ENCODE data around the gene FOSL1.

FOSL1 gene

GRCh38 chr11:65885808-65886536 lies 14.2 kb downstream of the FOSL1 start:
- Histone ChIP-seq H3K27ac (ENCODE audit: low read length) (no peak overlapping the region), H3K27me3 (ENCODE audit: control insufficient read depth in 1 of 2, insufficient read depth in 2 of 2, low read length in 2 of 2) (no peaks in the 10 kb centered on the region), H3K4me1 (ENCODE audit: control insufficient read depth, insufficient read depth, low read length) (peaks cover 51% of the 10 kb centered on the region), H3K4me3 (ENCODE audit: low read length in 2 of 2) (no peak overlapping the region), H3K36me3 (ENCODE audit: control insufficient read depth in 2 of 2, insufficient read depth in 2 of 2, low read length in 2 of 2) (peaks cover 21 to 22% of the 10 kb centered on the region in 2 donors), H3K9ac (ENCODE audit: low read length in 2 of 2) (no peak overlapping the region), H3K9me3 (ENCODE audit: control insufficient read depth in 2 of 2, low read length in 2 of 2) (no peaks in the 10 kb centered on the region)

DNA sequence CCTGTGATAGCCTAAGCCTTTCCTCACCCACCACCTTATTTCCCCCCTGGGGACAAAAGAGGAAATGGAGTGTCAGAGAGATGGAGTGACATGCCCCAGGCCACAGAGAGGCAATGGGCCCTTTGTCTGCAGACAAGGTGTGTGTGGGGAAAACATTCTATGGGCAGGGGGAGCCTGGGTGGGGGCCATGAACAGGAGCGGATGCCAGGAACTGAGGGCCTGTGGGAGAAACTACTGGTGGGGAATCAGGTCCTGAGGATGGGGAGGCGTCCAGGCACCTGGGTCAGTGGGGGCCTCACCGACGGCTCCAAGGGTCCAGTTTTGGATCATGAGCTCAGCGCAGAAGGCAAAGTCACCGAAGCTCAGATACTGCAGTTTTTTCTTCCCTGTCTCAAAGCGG lies 15.0 kb downstream of the FOSL1 start:
- Histone ChIP-seq H3K4me3 (ENCODE audit: low read length in 2 of 2) (no peak overlapping the region), H3K36me3 (ENCODE audit: control insufficient read depth in 2 of 2, insufficient read depth in 2 of 2, low read length in 2 of 2) (peaks cover 21 to 22% of the 10 kb centered on the region in 2 donors), H3K9ac (ENCODE audit: low read length in 2 of 2) (no peak overlapping the region), H3K9me3 (ENCODE audit: control insufficient read depth in 2 of 2, low read length in 2 of 2) (no peaks in the 10 kb centered on the region), H3K27ac (ENCODE audit: low read length) (peak overlapping the region; percentile 18), H3K27me3 (ENCODE audit: control insufficient read depth in 1 of 2, insufficient read depth in 2 of 2, low read length in 2 of 2) (no peaks in the 10 kb centered on the region), H3K4me1 (ENCODE audit: control insufficient read depth, insufficient read depth, low read length) (peaks cover 47% of the 10 kb centered on the region)

- Histone ChIP-seq H3K4me3 (ENCODE audit: low read length in 2 of 2) (peak overlapping the region in 1 of 2 donors; percentile 35), H3K4me1 (ENCODE audit: control insufficient read depth, insufficient read depth, low read length) (peaks cover 42% of the 10 kb centered on the region), H3K27ac (ENCODE audit: low read length) (peak overlapping the region; percentile 18), H3K9me3 (ENCODE audit: control insufficient read depth in 2 of 2, low read length in 2 of 2) (no peaks in the 10 kb centered on the region), H3K36me3 (ENCODE audit: control insufficient read depth in 2 of 2, insufficient read depth in 2 of 2, low read length in 2 of 2) (peaks cover 21 to 22% of the 10 kb centered on the region in 2 donors), H3K27me3 (ENCODE audit: control insufficient read depth in 1 of 2, insufficient read depth in 2 of 2, low read length in 2 of 2) (no peaks in the 10 kb centered on the region), H3K9ac (ENCODE audit: low read length in 2 of 2) (no peak overlapping the region)
Observed at GRCh38 chr11:65884716-65885092, 15.5 kb downstream of the FOSL1 start.

DNA sequence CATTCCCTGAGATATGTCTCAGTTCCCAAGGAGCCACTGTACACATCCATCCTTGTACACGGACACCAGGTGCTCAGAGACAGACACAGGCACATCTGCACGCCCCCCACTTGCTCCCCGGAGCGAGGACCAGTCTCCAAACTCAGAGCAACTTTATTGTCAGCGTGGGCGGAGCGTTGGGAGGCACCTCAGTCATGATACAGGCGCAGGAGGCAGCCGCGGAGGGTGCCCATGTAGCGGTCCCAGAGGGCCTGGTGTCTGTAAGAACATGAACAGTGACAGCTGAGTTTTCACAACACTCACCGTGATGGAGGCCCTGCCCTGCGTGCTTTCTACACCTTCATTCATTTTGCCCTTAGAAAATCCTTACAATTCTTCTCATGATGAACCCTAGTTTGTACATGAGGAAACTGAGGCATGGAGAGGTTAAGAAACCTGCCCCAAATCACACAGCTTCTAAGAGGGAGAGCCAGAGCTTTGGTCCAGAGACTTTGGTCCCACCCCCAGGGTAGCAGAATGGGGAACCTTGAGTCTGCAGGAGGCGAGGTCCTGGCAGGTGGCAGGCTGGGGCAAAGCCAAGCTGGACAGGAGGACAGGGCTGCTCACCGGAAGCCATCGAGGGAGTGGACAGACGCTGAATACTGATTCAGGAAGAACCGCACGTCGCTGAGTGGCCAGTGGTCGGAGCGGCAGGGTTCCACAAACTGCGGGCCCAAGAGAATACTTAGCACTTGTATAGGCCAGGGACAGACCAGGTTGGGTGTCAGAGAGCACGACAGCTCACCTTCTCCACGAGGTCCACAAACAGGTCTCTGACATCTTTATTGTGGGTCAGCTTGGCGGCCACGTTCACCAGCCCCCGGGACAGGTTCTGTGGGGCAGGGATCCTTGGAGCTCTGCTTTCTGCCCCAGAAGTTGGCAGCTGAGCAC lies 16.1 kb downstream of the FOSL1 start:
- Histone ChIP-seq H3K27me3 (ENCODE audit: control insufficient read depth in 1 of 2, insufficient read depth in 2 of 2, low read length in 2 of 2) (no peaks in the 10 kb centered on the region), H3K9ac (ENCODE audit: low read length in 2 of 2) (no peak overlapping the region), H3K36me3 (ENCODE audit: control insufficient read depth in 2 of 2, insufficient read depth in 2 of 2, low read length in 2 of 2) (peaks cover 21 to 22% of the 10 kb centered on the region in 2 donors), H3K4me3 (ENCODE audit: low read length in 2 of 2) (peak overlapping the region in 1 of 2 donors; percentile 35), H3K4me1 (ENCODE audit: control insufficient read depth, insufficient read depth, low read length) (peaks cover 35% of the 10 kb centered on the region), H3K27ac (ENCODE audit: low read length) (peak overlapping the region; percentile 11), H3K9me3 (ENCODE audit: control insufficient read depth in 2 of 2, low read length in 2 of 2) (no peaks in the 10 kb centered on the region)

- H3K36me3 ChIP-seq (ENCODE audit: control insufficient read depth in 2 of 2, insufficient read depth in 2 of 2, low read length in 2 of 2): peaks cover 21 to 22% of the 10 kb centered on the region in 2 donors
- no peak overlapping the region for H3K4me3 ChIP-seq (ENCODE audit: low read length in 2 of 2)
- H3K9ac ChIP-seq (ENCODE audit: low read length in 2 of 2): no peak overlapping the region
- no peaks in the 10 kb centered on the region for H3K9me3 ChIP-seq (ENCODE audit: control insufficient read depth in 2 of 2, low read length in 2 of 2)
- H3K27me3 ChIP-seq (ENCODE audit: control insufficient read depth in 1 of 2, insufficient read depth in 2 of 2, low read length in 2 of 2): no peaks in the 10 kb centered on the region
- H3K27ac ChIP-seq (ENCODE audit: low read length): no peak overlapping the region
- H3K4me1 ChIP-seq (ENCODE audit: control insufficient read depth, insufficient read depth, low read length): peaks cover 27% of the 10 kb centered on the region
Observed at GRCh38 chr11:65883058-65883761, 17.0 kb downstream of the FOSL1 start.

DNA sequence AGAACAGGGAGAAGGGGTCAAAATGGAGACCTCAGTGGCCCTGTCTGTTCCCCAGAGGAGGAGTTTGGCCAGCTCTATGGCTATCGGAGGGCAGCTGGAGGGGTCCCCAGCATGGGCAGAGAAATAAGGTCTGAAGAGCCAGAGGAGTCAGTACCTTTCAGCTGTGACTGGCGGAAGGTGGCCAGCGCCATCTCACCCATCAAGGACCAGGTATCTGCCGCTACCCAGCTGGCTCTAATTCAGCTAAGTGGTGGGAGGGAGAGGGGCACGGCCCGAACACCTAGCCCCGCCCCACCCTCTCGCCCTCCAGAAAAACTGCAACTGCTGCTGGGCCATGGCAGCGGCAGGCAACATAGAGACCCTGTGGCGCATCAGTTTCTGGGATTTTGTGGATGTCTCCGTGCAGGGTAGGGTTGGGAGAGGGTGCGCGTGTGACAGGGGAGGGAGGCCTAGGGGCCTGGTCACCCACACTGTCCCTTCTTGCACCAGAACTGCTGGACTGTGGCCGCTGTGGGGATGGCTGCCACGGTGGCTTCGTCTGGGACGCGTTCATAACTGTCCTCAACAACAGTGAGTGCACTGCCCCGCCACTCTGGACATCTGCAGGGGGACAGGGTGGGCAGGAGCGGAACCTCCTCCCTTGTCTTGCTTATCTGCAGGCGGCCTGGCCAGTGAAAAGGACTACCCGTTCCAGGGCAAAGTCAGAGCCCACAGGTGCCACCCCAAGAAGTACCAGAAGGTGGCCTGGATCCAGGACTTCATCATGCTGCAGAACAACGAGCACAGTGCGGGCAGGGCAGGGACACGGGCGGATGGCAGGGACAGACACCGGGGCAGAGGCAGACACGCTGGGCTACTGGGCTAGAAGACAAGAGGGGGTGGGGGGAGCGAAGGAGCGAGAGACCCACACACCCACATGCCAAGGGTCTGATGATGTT lies 17.8 kb downstream of the FOSL1 start:
- H3K36me3 ChIP-seq (ENCODE audit: control insufficient read depth in 2 of 2, insufficient read depth in 2 of 2, low read length in 2 of 2): peaks cover 21 to 22% of the 10 kb centered on the region in 2 donors
- H3K4me1 ChIP-seq (ENCODE audit: control insufficient read depth, insufficient read depth, low read length): peaks cover 19% of the 10 kb centered on the region
- no peak overlapping the region for H3K27ac ChIP-seq (ENCODE audit: low read length)
- no peak overlapping the region for H3K4me3 ChIP-seq (ENCODE audit: low read length in 2 of 2)
- no peaks in the 10 kb centered on the region for H3K9me3 ChIP-seq (ENCODE audit: control insufficient read depth in 2 of 2, low read length in 2 of 2)
- no peak overlapping the region for H3K9ac ChIP-seq (ENCODE audit: low read length in 2 of 2)
- H3K27me3 ChIP-seq (ENCODE audit: control insufficient read depth in 1 of 2, insufficient read depth in 2 of 2, low read length in 2 of 2): no peaks in the 10 kb centered on the region

DNA sequence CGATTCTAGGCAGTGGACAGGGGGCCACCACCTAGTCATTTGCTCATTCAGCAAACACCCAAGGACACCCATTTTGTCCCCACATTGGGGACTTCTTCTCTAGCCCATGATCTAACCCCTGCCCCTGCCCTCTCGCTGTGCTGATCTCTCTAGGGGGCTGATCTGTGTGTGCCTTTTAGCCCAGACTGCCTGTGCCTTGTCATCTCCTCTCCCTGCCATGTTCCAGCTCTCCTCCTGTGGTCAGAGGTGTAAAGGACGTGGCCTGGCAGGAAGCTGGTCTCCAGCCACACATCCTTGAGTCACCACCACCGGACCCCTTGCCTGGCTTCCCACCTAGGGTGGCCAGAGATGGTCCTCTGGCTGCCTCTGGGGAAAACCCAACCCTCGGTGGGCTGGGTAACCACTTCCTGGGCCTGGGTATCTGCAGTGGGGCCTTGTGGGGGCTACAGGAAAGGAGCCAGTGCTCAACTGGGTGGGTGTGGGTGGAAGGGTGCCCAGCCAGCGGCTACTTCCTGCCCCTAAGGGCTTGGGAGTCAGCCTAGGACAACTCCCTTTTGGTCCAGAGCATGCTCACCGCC lies 19.3 kb downstream of the FOSL1 start:
- Histone ChIP-seq H3K27me3 (ENCODE audit: control insufficient read depth in 1 of 2, insufficient read depth in 2 of 2, low read length in 2 of 2) (no peaks in the 10 kb centered on the region), H3K9me3 (ENCODE audit: control insufficient read depth in 2 of 2, low read length in 2 of 2) (no peaks in the 10 kb centered on the region), H3K36me3 (ENCODE audit: control insufficient read depth in 2 of 2, insufficient read depth in 2 of 2, low read length in 2 of 2) (peaks cover 14 to 19% of the 10 kb centered on the region in 2 donors), H3K4me1 (ENCODE audit: control insufficient read depth, insufficient read depth, low read length) (peaks cover 14% of the 10 kb centered on the region), H3K27ac (ENCODE audit: low read length) (no peak overlapping the region), H3K9ac (ENCODE audit: low read length in 2 of 2) (no peak overlapping the region), H3K4me3 (ENCODE audit: low read length in 2 of 2) (no peak overlapping the region)

GRCh38 chr11:65880027-65880426 lies 20.2 kb downstream of the FOSL1 start:
- peaks cover 14 to 16% of the 10 kb centered on the region in 2 donors for H3K36me3 ChIP-seq (ENCODE audit: control insufficient read depth in 2 of 2, insufficient read depth in 2 of 2, low read length in 2 of 2)
- H3K4me3 ChIP-seq (ENCODE audit: low read length in 2 of 2): no peak overlapping the region
- H3K9me3 ChIP-seq (ENCODE audit: control insufficient read depth in 2 of 2, low read length in 2 of 2): no peaks in the 10 kb centered on the region
- no peak overlapping the region for H3K27ac ChIP-seq (ENCODE audit: low read length)
- H3K4me1 ChIP-seq (ENCODE audit: control insufficient read depth, insufficient read depth, low read length): peaks cover 10% of the 10 kb centered on the region
- H3K9ac ChIP-seq (ENCODE audit: low read length in 2 of 2): no peak overlapping the region
- no peaks in the 10 kb centered on the region for H3K27me3 ChIP-seq (ENCODE audit: control insufficient read depth in 1 of 2, insufficient read depth in 2 of 2, low read length in 2 of 2)

DNA sequence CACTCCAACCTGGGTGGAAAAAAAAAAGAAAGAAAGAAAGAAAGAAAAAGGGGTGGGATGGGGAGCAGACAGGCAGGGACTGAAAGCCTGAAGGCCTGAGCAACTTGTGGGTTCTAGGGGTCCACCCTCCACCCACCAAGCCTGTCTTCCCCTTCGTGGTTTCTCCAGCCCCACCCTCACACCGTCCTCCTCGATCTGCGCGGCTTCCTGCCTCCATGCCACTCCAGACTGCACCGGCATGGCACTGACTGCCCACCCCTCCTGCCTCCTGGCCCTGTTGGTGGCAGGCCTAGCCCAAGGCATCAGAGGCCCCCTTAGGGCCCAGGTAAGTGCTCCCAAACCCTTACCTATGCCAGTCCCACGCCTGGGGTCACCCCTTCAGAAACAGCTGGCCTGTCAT lies 20.6 kb downstream of the FOSL1 start, which contains the start of gene CTSW:
TSS of gene CTSW (plus strand) at position 221 of the 400 bp plus-strand sequence. CDS start at position 239, 18 bp downstream.
- Histone ChIP-seq H3K27ac (ENCODE audit: low read length) (no peak within 1 kb of the TSS), H3K27me3 (ENCODE audit: control insufficient read depth in 1 of 2, insufficient read depth in 2 of 2, low read length in 2 of 2) (no peaks in the 10 kb centered on the region), H3K36me3 (ENCODE audit: control insufficient read depth in 2 of 2, insufficient read depth in 2 of 2, low read length in 2 of 2) (peaks cover 14 to 16% of the 10 kb centered on the region in 2 donors), H3K9me3 (ENCODE audit: control insufficient read depth in 2 of 2, low read length in 2 of 2) (no peaks in the 10 kb centered on the region), H3K9ac (ENCODE audit: low read length in 2 of 2) (no peak within 1 kb of the TSS), H3K4me1 (ENCODE audit: control insufficient read depth, insufficient read depth, low read length) (peaks cover 6% of the 10 kb centered on the region), H3K4me3 (ENCODE audit: low read length in 2 of 2) (no peak within 1 kb of the TSS)
